ENCODE results near the gene AK3. TPM values are rescaled to one million over a fixed set of nuclear protein-coding genes. Genes with fewer than 3 reads are reported as not detected.

AK3 gene
- total and polyA plus RNA-seq, 9 of the 15 experiments (the other 6 are each of a cell fraction or from before 2014, with no cell fraction given) = 12.2 to 78.6 (median 41.8) TPM

DNA sequence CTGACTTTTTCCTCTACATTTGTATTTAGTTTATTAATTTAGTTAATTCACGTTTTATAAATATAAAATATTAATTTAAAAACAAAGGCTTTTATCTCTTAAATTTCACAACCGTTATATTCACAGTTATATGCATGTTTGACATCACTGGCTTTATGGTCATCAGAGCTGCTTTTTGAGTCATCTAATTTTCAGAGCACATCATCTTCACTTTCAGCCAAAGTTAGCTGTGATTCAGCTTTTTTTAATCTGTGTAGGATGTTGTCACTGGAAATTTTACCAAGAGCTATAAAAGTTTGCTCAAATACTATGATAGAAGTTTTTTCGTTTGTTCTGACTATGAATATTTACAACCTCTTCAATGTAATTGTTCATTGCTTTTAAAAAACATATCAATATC lies 49.2 kb downstream of the AK3 start:
- Histone ChIP-seq H3K9ac (ENCODE audit: insufficient read depth in 1 of 2, low read depth in 2 of 2, low read length in 2 of 2) (no peak overlapping the region), H3K27ac (ENCODE audit: extremely low read depth, low read depth, low read length) (no peak overlapping the region), H3K36me3 (ENCODE audit: control insufficient read depth, insufficient read depth, low read length) (peaks cover 55% of the 10 kb centered on the region; the same call in 1 of the 3 replicates), H3K79me2 (ENCODE audit: control insufficient read depth, insufficient read depth, low read length) (peaks cover 28% of the 10 kb centered on the region), H3K9me1 (ENCODE audit: control insufficient read depth, insufficient read depth, low read length) (no peaks in the 10 kb centered on the region), H3K4me3 (no peak overlapping the region), H3K9me3 (replicated peaks; ENCODE audit: control insufficient read depth, insufficient read depth, low read depth, low read length) (no peaks in the 10 kb centered on the region), H2AFZ (ENCODE audit: low read depth, low read length) (no peak overlapping the region), H3K27me3 (ENCODE audit: control insufficient read depth in 2 of 2, insufficient read depth in 2 of 2, low read length in 2 of 2) (no peaks in the 10 kb centered on the region), H3K4me1 (replicated peaks in 1 of 2; ENCODE audit: control insufficient read depth in 2 of 2, insufficient read depth in 2 of 2, low read length in 2 of 2) (peaks cover 0 to 9% of the 10 kb centered on the region in 2 experiments; a peak in 3 of 5 replicates), H3K4me2 (ENCODE audit: insufficient read depth, low read length) (no peak overlapping the region), H4K20me1 (replicated peaks; ENCODE audit: control insufficient read depth, insufficient read depth, low read length) (no peaks in the 10 kb centered on the region)
- intact Hi-C loops (cut with micrococcal nuclease) = no loop called here
- BruUV-seq (replicated peaks) = no TSS peak
- FAIRE-seq = no peak
- ChIA-PET CTCF (ENCODE audit: low intra/inter-chr PET ratio) (no interaction called here), POLR2A (interaction anchor here (0.8 to 1.1 kb wide), 3 partner anchors 9 to 775 kb away, joined by 3 to 4 read pairs (median 4); no protein-coding TSS in a partner anchor)
- in situ Hi-C loops (cut with MboI) = no loop called here
- WGBS (ENCODE audit: insufficient coverage, low coverage, missing lambda C conversion rate) = 62% methylated on average over 3 of the region's 3 CpGs
- TF ChIP-seq, protein P1, sequence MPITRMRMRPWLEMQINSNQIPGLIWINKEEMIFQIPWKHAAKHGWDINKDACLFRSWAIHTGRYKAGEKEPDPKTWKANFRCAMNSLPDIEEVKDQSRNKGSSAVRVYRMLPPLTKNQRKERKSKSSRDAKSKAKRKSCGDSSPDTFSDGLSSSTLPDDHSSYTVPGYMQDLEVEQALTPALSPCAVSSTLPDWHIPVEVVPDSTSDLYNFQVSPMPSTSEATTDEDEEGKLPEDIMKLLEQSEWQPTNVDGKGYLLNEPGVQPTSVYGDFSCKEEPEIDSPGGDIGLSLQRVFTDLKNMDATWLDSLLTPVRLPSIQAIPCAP (CRISPR knock-in tag; IDR thresholded peaks at IDR 0.05; ENCODE audit: borderline replicate concordance) = no peak
- TF ChIP-seq, protein P2, sequence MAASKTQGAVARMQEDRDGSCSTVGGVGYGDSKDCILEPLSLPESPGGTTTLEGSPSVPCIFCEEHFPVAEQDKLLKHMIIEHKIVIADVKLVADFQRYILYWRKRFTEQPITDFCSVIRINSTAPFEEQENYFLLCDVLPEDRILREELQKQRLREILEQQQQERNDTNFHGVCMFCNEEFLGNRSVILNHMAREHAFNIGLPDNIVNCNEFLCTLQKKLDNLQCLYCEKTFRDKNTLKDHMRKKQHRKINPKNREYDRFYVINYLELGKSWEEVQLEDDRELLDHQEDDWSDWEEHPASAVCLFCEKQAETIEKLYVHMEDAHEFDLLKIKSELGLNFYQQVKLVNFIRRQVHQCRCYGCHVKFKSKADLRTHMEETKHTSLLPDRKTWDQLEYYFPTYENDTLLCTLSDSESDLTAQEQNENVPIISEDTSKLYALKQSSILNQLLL (CRISPR knock-in tag; IDR thresholded peaks at IDR 0.05; ENCODE audit: borderline replicate concordance) = no peak
- TF ChIP-seq MYBL2 (IDR thresholded peaks at IDR 0.05; ENCODE audit: low read depth) = no peak
- TF ChIP-seq MYBL2 (CRISPR knock-in tag; IDR thresholded peaks at IDR 0.05; ENCODE audit: borderline replicate concordance) = no peak
- TF ChIP-seq NR2F6 (CRISPR knock-in tag; IDR thresholded peaks at IDR 0.05) = no peak
- no peak for TF ChIP-seq STAT5A (IDR thresholded peaks at IDR 0.05; ENCODE audit: borderline replicate concordance, low read length)
- no peak for TF ChIP-seq ZC3H8 (IDR thresholded peaks at IDR 0.05)
- no peak for TF ChIP-seq NR3C1 (CRISPR knock-in tag; IDR thresholded peaks at IDR 0.05)
- TF ChIP-seq EP300 (IDR thresholded peaks at IDR 0.05; ENCODE audit: low read length) = no peak
- no peak for TF ChIP-seq NUFIP1 (IDR thresholded peaks at IDR 0.05; ENCODE audit: partially characterized antibody)
- TF ChIP-seq PCBP2 (IDR thresholded peaks at IDR 0.05; ENCODE audit: low read depth, low read length, poor library complexity, severe bottlenecking) = no peak
- TF ChIP-seq MTA1 (IDR thresholded peaks at IDR 0.05; ENCODE audit: borderline replicate concordance) = no peak
- no peak for TF ChIP-seq SNIP1 (IDR thresholded peaks at IDR 0.05; ENCODE audit: low read depth)
- TF ChIP-seq ARID2 (IDR thresholded peaks at IDR 0.05) = no peak
- no peak for TF ChIP-seq ZNF311 (CRISPR knock-in tag; IDR thresholded peaks at IDR 0.05)
- no peak for TF ChIP-seq PPARD (CRISPR knock-in tag; IDR thresholded peaks at IDR 0.05)
- TF ChIP-seq ILK (tag; IDR thresholded peaks at IDR 0.05; ENCODE audit: borderline replicate concordance, low read depth) = no peak
- no peak for TF ChIP-seq RCOR1 (IDR thresholded peaks at IDR 0.05; ENCODE audit: borderline replicate concordance in 1 of 2, low read depth in 2 of 2, low read length in 2 of 2)
- no peak for DNase-seq (ENCODE audit: extremely low read depth in 1 of 4, low spot score in 3 of 4)
- ATAC-seq = no peak

Measured in K562 (cell line).